UCSD-AML1 (cell line): ENCODE data around the gene NHEJ1.

Source experiments
- DNase-seq: peaks from one replicate; lab custom pipeline; 2025; ENCODE audit not compliant: unreplicated experiment; lab: John Stamatoyannopoulos, UW

Gene NHEJ1

GRCh38 chr2:219031005-219031738 is 129.4 kb downstream of the NHEJ1 start:
- no peak for DNase-seq

GRCh38 chr2:219030177-219030940 is 130.3 kb downstream of the NHEJ1 start:
- no peak for DNase-seq

GRCh38 chr2:219029829-219030165 is 130.8 kb downstream of the NHEJ1 start:
- DNase-seq = peak; percentile 76

GRCh38 chr2:219028996-219029828 is 131.4 kb downstream of the NHEJ1 start:
- DNase-seq = no peak

GRCh38 chr2:219028141-219028540 is 132.5 kb downstream of the NHEJ1 start:
- no peak for DNase-seq

- no peak for DNase-seq
Observed at GRCh38 chr2:219027511-219028055, 133.0 kb downstream of the NHEJ1 start.

- no peak for DNase-seq
Observed at GRCh38 chr2:219026946-219027345, 133.7 kb downstream of the NHEJ1 start.

- DNase-seq = no peak
Observed at GRCh38 chr2:219025637-219026585, 134.7 kb downstream of the NHEJ1 start.
